ENCODE measurements around the gene MAPKAP1. TPM values are rescaled to one million over a fixed set of nuclear protein-coding genes. Genes with fewer than 3 reads are reported as not detected.
A peak's percentile ranks its signal among the peaks of the same experiment; 100 is the strongest.

The MAPKAP1 gene
- total RNA-seq, 4 donors from 2014 or later: 54.1 to 195 (median 61.9) TPM

- Histone ChIP-seq H3K36me3 (no peaks in the 10 kb centered on the region), H3K9me3 (no peaks in the 10 kb centered on the region), H3K27ac (no peak overlapping the region), H3K4me3 (no peak overlapping the region), H3K27me3 (no peaks in the 10 kb centered on the region), H3K4me1 (peaks cover 0 to 6% of the 10 kb centered on the region in 2 donors)
- intact Hi-C loops (cut with DNase I; ENCODE audit: low total_unique reads): loop anchor here (5.0 kb wide), 1 partner anchor 226 kb away; no protein-coding TSS in a partner anchor
- no peak for DNase-seq
- TF ChIP-seq CTCF (IDR thresholded peaks at IDR 0.05) (no peak), POLR2A (IDR thresholded peaks at IDR 0.05) (no peak)
These were observed 73.8 kb downstream of the MAPKAP1 start for GRCh38 chr9:125633116-125633745.

GRCh38 chr9:125632321-125633115 lies 74.5 kb downstream of the MAPKAP1 start:
- no peak overlapping the region for H3K4me3 ChIP-seq
- no peaks in the 10 kb centered on the region for H3K36me3 ChIP-seq
- no peak for TF ChIP-seq CTCF (IDR thresholded peaks at IDR 0.05)
- no peak for TF ChIP-seq POLR2A (IDR thresholded peaks at IDR 0.05)
- H3K9me3 ChIP-seq: no peaks in the 10 kb centered on the region
- H3K27me3 ChIP-seq: no peaks in the 10 kb centered on the region
- H3K4me1 ChIP-seq: peaks cover 0 to 6% of the 10 kb centered on the region in 2 donors
- intact Hi-C loops (cut with DNase I; ENCODE audit: low total_unique reads): loop anchor here (5.0 kb wide), 1 partner anchor 225 kb away; no protein-coding TSS in a partner anchor
- no peak for DNase-seq
- H3K27ac ChIP-seq: no peak overlapping the region

- intact Hi-C loops (cut with DNase I; ENCODE audit: low total_unique reads): loop anchor here (5.0 kb wide), 1 partner anchor 224 kb away; no protein-coding TSS in a partner anchor
- no peaks in the 10 kb centered on the region for H3K27me3 ChIP-seq
- TF ChIP-seq CTCF (IDR thresholded peaks at IDR 0.05) (peak; percentile 19 to 59 (median 49)), POLR2A (IDR thresholded peaks at IDR 0.05) (no peak)
- H3K4me1 ChIP-seq: peaks cover 0 to 6% of the 10 kb centered on the region in 2 donors
- DNase-seq: no peak
- no peak overlapping the region for H3K4me3 ChIP-seq
- no peaks in the 10 kb centered on the region for H3K36me3 ChIP-seq
- H3K9me3 ChIP-seq: no peaks in the 10 kb centered on the region
- H3K27ac ChIP-seq: no peak overlapping the region
These were observed 75.5 kb downstream of the MAPKAP1 start for GRCh38 chr9:125631391-125632085.

GRCh38 chr9:125630436-125630835 lies 76.6 kb downstream of the MAPKAP1 start:
- Histone ChIP-seq H3K4me1 (no peaks in the 10 kb centered on the region), H3K36me3 (no peaks in the 10 kb centered on the region), H3K27ac (no peak overlapping the region), H3K9me3 (no peaks in the 10 kb centered on the region), H3K27me3 (no peaks in the 10 kb centered on the region), H3K4me3 (no peak overlapping the region)
- no peak for DNase-seq
- intact Hi-C loops (cut with DNase I; ENCODE audit: low total_unique reads): loop anchor here (5.0 kb wide), 1 partner anchor 223 kb away; no protein-coding TSS in a partner anchor
- no peak for TF ChIP-seq POLR2A (IDR thresholded peaks at IDR 0.05)
- TF ChIP-seq CTCF (IDR thresholded peaks at IDR 0.05): no peak
